ENCODE results near the gene BAG3.

Gene BAG3

DNA sequence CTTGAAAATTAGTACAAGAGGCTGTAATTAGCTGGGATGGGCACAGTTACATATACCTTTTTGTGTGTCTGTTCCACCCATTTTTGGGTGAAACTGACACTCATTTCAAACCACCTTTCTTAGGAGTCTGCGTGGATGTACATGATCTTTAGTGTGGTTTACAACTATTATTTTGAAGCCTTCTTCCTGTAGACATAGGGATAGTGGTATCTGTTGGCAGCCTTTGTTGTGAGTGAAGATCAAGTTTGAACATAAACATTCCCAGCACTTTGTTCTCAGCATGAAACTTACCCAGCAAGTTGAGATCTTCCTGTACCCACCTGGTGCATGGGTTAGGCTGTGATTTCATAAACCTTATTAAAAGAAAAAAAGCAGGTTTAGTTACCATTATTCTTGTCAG, 2.0 kb downstream of the BAG3 start:
- TF ChIP-seq SIN3A (IDR thresholded peaks at IDR 0.05; ENCODE audit: borderline replicate concordance, insufficient read depth, low read length) (no peak), FOXP2 (optimal IDR thresholded peaks at IDR 0.05; ENCODE audit: borderline replicate concordance, extremely low read depth, extremely low read length, insufficient read depth) (no peak), TAF1 (IDR thresholded peaks at IDR 0.05; ENCODE audit: borderline replicate concordance, insufficient read depth, low read length) (no peak)

DNA sequence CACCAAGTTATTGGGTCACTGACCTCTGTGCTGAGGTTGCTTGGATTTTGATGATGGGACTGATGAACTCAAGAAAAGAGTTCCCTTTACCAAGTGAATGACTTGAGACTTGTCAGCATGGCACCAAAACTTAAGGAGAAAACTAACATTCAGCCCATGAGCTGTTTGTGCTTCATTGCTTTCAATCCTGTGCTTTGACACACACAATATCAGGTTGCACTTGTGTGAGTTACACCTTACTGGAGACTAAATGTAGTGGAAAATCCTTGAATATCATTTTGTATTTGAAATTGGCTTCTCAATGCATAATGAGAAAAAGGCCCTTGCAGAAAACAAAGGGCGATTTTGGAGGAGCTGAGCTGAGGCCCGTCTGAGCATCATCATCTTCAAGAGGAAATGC, 2.7 kb downstream of the BAG3 start:
- TF ChIP-seq FOXP2 (optimal IDR thresholded peaks at IDR 0.05; ENCODE audit: borderline replicate concordance, extremely low read depth, extremely low read length, insufficient read depth) (no peak), TAF1 (IDR thresholded peaks at IDR 0.05; ENCODE audit: borderline replicate concordance, insufficient read depth, low read length) (no peak), POLR2AphosphoS5 (IDR thresholded peaks at IDR 0.05; ENCODE audit: low read depth, low read length) (no peak), SIN3A (IDR thresholded peaks at IDR 0.05; ENCODE audit: borderline replicate concordance, insufficient read depth, low read length) (no peak)
- TF ChIP-seq, protein P1, sequence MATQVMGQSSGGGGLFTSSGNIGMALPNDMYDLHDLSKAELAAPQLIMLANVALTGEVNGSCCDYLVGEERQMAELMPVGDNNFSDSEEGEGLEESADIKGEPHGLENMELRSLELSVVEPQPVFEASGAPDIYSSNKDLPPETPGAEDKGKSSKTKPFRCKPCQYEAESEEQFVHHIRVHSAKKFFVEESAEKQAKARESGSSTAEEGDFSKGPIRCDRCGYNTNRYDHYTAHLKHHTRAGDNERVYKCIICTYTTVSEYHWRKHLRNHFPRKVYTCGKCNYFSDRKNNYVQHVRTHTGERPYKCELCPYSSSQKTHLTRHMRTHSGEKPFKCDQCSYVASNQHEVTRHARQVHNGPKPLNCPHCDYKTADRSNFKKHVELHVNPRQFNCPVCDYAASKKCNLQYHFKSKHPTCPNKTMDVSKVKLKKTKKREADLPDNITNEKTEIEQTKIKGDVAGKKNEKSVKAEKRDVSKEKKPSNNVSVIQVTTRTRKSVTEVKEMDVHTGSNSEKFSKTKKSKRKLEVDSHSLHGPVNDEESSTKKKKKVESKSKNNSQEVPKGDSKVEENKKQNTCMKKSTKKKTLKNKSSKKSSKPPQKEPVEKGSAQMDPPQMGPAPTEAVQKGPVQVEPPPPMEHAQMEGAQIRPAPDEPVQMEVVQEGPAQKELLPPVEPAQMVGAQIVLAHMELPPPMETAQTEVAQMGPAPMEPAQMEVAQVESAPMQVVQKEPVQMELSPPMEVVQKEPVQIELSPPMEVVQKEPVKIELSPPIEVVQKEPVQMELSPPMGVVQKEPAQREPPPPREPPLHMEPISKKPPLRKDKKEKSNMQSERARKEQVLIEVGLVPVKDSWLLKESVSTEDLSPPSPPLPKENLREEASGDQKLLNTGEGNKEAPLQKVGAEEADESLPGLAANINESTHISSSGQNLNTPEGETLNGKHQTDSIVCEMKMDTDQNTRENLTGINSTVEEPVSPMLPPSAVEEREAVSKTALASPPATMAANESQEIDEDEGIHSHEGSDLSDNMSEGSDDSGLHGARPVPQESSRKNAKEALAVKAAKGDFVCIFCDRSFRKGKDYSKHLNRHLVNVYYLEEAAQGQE (IDR thresholded peaks at IDR 0.05; ENCODE audit: insufficient read depth in 1 of 2, low read depth in 2 of 2, low read length in 2 of 2), result no peak

DNA sequence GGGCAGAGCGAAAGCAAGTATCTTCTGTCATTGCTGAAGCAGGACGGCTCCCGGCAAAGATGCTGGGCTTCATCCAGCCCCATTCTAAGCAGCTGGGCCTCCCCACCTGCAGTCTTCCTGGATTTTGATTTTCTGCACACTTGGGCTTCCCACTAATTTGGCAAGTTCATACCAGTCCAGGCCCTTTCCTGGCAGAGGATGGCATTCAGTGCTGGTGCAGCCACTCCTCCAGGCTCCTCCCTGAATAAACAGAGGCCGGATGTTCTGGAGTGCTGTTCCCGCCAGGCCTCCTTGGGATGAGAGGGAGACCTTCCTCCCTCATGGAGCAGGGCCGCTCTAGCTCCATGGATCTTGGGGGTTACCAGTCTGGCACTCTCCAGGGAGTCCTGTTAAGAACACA, 3.4 kb downstream of the BAG3 start:
- TF ChIP-seq POLR2AphosphoS5 (IDR thresholded peaks at IDR 0.05; ENCODE audit: low read depth, low read length), result no peak
- TF ChIP-seq FOXP2 (optimal IDR thresholded peaks at IDR 0.05; ENCODE audit: borderline replicate concordance, extremely low read depth, extremely low read length, insufficient read depth), result peak; percentile 85

DNA sequence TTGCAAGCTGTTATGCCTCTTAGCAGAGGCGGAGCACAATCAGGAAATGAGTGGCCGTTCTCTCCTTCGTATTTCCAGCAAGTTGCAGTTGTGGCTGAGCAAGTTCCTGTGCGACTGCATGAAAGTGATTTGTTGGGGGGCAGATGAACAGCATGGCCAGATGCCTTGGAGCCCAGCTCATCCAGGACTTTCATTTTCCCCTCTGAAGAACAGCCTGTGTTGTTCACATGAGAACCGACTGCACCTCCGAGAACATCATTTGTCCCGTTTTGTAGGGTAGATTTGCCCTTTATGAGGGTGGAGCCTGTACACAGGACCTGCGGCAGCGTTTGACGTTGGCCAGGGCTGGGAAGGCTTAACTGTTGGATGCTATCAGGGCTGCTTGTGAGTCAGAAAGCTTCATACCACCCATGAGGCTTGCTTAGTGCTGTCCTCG, 4.4 kb downstream of the BAG3 start:
- TF ChIP-seq SIN3A (IDR thresholded peaks at IDR 0.05; ENCODE audit: borderline replicate concordance, insufficient read depth, low read length) (no peak), TAF1 (IDR thresholded peaks at IDR 0.05; ENCODE audit: borderline replicate concordance, insufficient read depth, low read length) (no peak), FOXP2 (optimal IDR thresholded peaks at IDR 0.05; ENCODE audit: borderline replicate concordance, extremely low read depth, extremely low read length, insufficient read depth) (no peak), POLR2AphosphoS5 (IDR thresholded peaks at IDR 0.05; ENCODE audit: low read depth, low read length) (no peak)
- TF ChIP-seq, protein P1 (IDR thresholded peaks at IDR 0.05; ENCODE audit: insufficient read depth in 1 of 2, low read depth in 2 of 2, low read length in 2 of 2), result no peak

DNA sequence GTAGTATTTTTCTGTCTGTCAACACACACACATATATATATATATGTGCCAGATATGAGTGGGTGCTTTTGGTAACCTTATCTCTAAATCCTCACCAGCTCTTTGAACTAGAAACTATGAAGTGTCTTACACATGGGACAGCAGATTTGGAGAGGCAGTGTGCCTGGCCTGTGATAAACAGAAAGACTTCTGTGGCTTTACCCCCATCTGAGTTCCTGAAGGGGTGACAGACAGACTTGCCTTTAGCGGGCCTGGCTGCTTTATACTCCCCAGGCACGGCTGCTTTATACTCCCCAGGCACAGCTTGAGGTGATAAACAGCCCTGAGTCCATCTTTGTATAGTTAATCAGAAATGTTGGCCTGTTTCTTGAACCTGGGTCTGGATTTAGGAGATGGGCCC, 5.6 kb downstream of the BAG3 start:
- TF ChIP-seq POLR2AphosphoS5 (IDR thresholded peaks at IDR 0.05; ENCODE audit: low read depth, low read length) (no peak), SIN3A (IDR thresholded peaks at IDR 0.05; ENCODE audit: borderline replicate concordance, insufficient read depth, low read length) (no peak), TAF1 (IDR thresholded peaks at IDR 0.05; ENCODE audit: borderline replicate concordance, insufficient read depth, low read length) (no peak), FOXP2 (optimal IDR thresholded peaks at IDR 0.05; ENCODE audit: borderline replicate concordance, extremely low read depth, extremely low read length, insufficient read depth) (no peak)
- TF ChIP-seq, protein P1 (IDR thresholded peaks at IDR 0.05; ENCODE audit: insufficient read depth in 1 of 2, low read depth in 2 of 2, low read length in 2 of 2), result no peak

DNA sequence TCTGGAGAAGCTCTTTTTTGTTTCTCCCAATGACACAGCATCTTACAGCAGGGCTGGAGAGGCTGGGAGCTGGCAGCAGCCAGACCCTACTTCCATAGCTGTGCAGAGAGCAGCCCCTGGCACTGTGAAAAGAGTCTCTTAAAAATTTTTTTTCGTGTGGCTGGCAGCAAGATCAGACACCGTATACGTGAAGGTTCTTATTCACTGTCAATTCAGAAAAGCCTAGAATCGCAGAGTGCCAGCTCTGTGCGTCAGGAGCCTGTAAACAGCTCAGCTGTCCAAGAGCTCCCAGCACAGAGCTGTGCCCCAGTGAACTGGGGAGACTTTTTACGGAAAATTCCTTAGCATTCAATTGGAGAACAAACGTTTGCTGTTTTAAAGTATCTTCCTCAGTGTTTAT, 6.5 kb downstream of the BAG3 start:
- TF ChIP-seq FOXP2 (optimal IDR thresholded peaks at IDR 0.05; ENCODE audit: borderline replicate concordance, extremely low read depth, extremely low read length, insufficient read depth) (no peak), POLR2AphosphoS5 (IDR thresholded peaks at IDR 0.05; ENCODE audit: low read depth, low read length) (no peak), SIN3A (IDR thresholded peaks at IDR 0.05; ENCODE audit: borderline replicate concordance, insufficient read depth, low read length) (no peak)
- TF ChIP-seq, protein P1 (IDR thresholded peaks at IDR 0.05; ENCODE audit: insufficient read depth in 1 of 2, low read depth in 2 of 2, low read length in 2 of 2), result no peak
